B cell (primary cell): Measurements from ENCODE around the gene PRKCA. TPM values are rescaled to one million over a fixed set of nuclear protein-coding genes. Genes with fewer than 3 reads are reported as not detected.

Source experiments
- ATAC-seq: fragments of 200-7000 bp; cut with Tn5 transposase; one replicate; pipeline ENCODE4 v1.10.0; 2021; ENCODE audit warnings: low read depth, mild to moderate bottlenecking, moderate number of reproducible peaks, moderate library complexity
- CTCF ChIA-PET: fragments of 350-600 bp; sonication (Branson Sonifier 250); formaldehyde crosslinking; loops from one replicate; lab custom pipeline; 2021; ENCODE audit warnings: antibody characterized with exemption, inconsistent platforms; lab: Charles Lee
- POLR2A ChIA-PET: fragments of 350-600 bp; sonication (Branson Sonifier 250); formaldehyde crosslinking; loops from one replicate; lab custom pipeline; 2021; ENCODE audit warnings: antibody characterized with exemption; lab: Charles Lee
- DNase-seq: peaks from one replicate; pipeline ENCODE4 v3.0.0; 2013
- H2AFZ ChIP-seq: 2 replicates; pipeline ENCODE4 v1.6.1; 2012; ENCODE audit warnings: mild to moderate bottlenecking, low read depth, low read length; ENCODE audit not compliant: insufficient read depth, poor library complexity, severe bottlenecking
- H3K27ac ChIP-seq, 2 donors: 1 replicate in 1 of 2; 2 replicates in 1 of 2; pipeline ENCODE4 v1.5.1; 2012 to 2013; ENCODE audit warnings: low read length in 2 of 2, mild to moderate bottlenecking in 2 of 2, moderate library complexity in 1 of 2
- H3K27me3 ChIP-seq, 4 experiments: fragments of 200-600 bp in 1 of 4; sonication (generic) in 1 of 4; replicated peaks in 1 of 4; 1 replicate in 2 of 4; 2 replicates in 2 of 4; pipeline versions ENCODE4 v1.6.1 to v1.7.0; 2013 to 2016; ENCODE audit warnings: low read length in 3 of 4, mild to moderate bottlenecking in 2 of 4, mixed read lengths in 1 of 4, moderate library complexity in 1 of 4; ENCODE audit not compliant: insufficient read depth in 4 of 4, control insufficient read depth in 3 of 4; ENCODE audit errors: control extremely low read depth in 1 of 4
- H3K36me3 ChIP-seq, 2 experiments: replicated peaks in 1 of 2; 1 replicate in 1 of 2; 2 replicates in 1 of 2; pipeline versions ENCODE4 v1.6.1 to v1.7.1; 2013; ENCODE audit warnings: low read length in 1 of 2; ENCODE audit not compliant: insufficient read depth in 2 of 2, control insufficient read depth in 1 of 2; ENCODE audit errors: control extremely low read depth in 1 of 2, extremely low read depth in 1 of 2
- H3K4me1 ChIP-seq, 2 donors: fragments of 200-600 bp in 1 of 2; sonication (generic) in 1 of 2; 1 replicate in 1 of 2; 2 replicates in 1 of 2; pipeline versions ENCODE4 v1.5.1 to v1.6.1; 2013 to 2017; ENCODE audit warnings: low read length in 2 of 2; ENCODE audit not compliant: control insufficient read depth in 2 of 2, insufficient read depth in 2 of 2
- H3K4me2 ChIP-seq: replicated peaks from 2 replicates; pipeline ENCODE3; 2012; ENCODE audit warnings: mild to moderate bottlenecking, low read depth, low read length; ENCODE audit not compliant: poor library complexity, severe bottlenecking
- H3K4me3 ChIP-seq, 5 experiments: fragments of 200-600 bp in 1 of 5; sonication (generic) in 1 of 5; 1 replicate in 3 of 5; 2 replicates in 2 of 5; pipeline versions ENCODE4 v1.5.1 to v1.7.0; 2011 to 2016; ENCODE audit warnings: low read length in 4 of 5, mild to moderate bottlenecking in 4 of 5, low read depth in 2 of 5, control low read depth in 1 of 5, moderate library complexity in 1 of 5; ENCODE audit not compliant: insufficient read depth in 1 of 5; ENCODE audit errors: control extremely low read depth in 1 of 5, extremely low read depth in 1 of 5
- H3K79me2 ChIP-seq: fragments of 200-600 bp; sonication (generic); one replicate; pipeline ENCODE4 v1.6.0; 2016; ENCODE audit warnings: low read length; ENCODE audit not compliant: control insufficient read depth, insufficient read depth
- H3K9ac ChIP-seq: fragments of 200-600 bp; sonication (generic); 2 replicates; pipeline ENCODE4 v1.6.1; 2017; ENCODE audit warnings: mild to moderate bottlenecking, low read length, moderate library complexity
- H3K9me3 ChIP-seq, 3 donors: one replicate each; pipeline versions ENCODE4 v1.6.1 to v1.7.1; 2013; ENCODE audit warnings: low read length in 2 of 3; ENCODE audit not compliant: control insufficient read depth in 2 of 3, insufficient read depth in 1 of 3; ENCODE audit errors: control extremely low read depth in 1 of 3
- H4K20me1 ChIP-seq: 2 replicates; pipeline ENCODE4 v1.6.0; 2012; ENCODE audit warnings: mild to moderate bottlenecking, low read length; ENCODE audit not compliant: insufficient read depth, control insufficient read depth, poor library complexity, severe bottlenecking
- H3K27ac Mint-ChIP-seq: one replicate; pipeline ENCODE4 v1.8.0; 2021; ENCODE audit warnings: mixed read lengths
- H3K27me3 Mint-ChIP-seq: one replicate; pipeline ENCODE4 v1.8.0; 2021; ENCODE audit warnings: mixed read lengths
- H3K4me1 Mint-ChIP-seq: one replicate; pipeline ENCODE4 v1.8.0; 2021; ENCODE audit warnings: mixed read lengths
- H3K4me3 Mint-ChIP-seq: one replicate; pipeline ENCODE4 v1.8.0; 2021; ENCODE audit warnings: mixed read lengths
- H3K9me3 Mint-ChIP-seq: one replicate; pipeline ENCODE4 v1.8.0; 2022; ENCODE audit warnings: mixed read lengths; ENCODE audit not compliant: insufficient read depth
- EZH2 ChIP-seq: IDR thresholded peaks from 2 replicates; pipeline ENCODE4 v1.6.1; 2012; ENCODE audit warnings: borderline replicate concordance, low read depth, mild to moderate bottlenecking, moderate library complexity, low read length; ENCODE audit not compliant: insufficient read depth, poor library complexity, severe bottlenecking
- WGBS: methylation state at CpG from one replicate; pipeline ENCODE4 v1.1.5; 2013; ENCODE audit warnings: missing lambda C conversion rate; ENCODE audit not compliant: insufficient coverage; 5-methylcytosine and 5-hydroxymethylcytosine counted together
- intact Hi-C: fragments of 100-400 bp; cut with micrococcal nuclease; formaldehyde crosslinking; loops from one replicate; pipeline ENCODE4 v1.10.0; 2022
- polyA plus RNA-seq: library from polyadenylated mRNA; depleted of rRNA; stranded (reverse); fragments of >200 nt; gene quantifications from 2 replicates; pipeline ENCODE4 v1.2.3, GENCODE V29; 2012
- total RNA-seq, 2 donors: library from RNA; stranded (reverse); fragments of 120-200 nt in 1 of 2; gene quantifications; 1 replicate in 1 of 2; 2 replicates in 1 of 2; pipeline versions ENCODE4 v1.2.3 to v1.2.4, GENCODE V29; 2013 to 2022
- TF ChIP-seq, protein P1 (sequence below): fragments of 200-600 bp; IDR thresholded peaks from one replicate; pipeline ENCODE4 v1.8.0; 2022; ENCODE audit warnings: antibody characterized with exemption, mild to moderate bottlenecking

Gene PRKCA
- total and polyA plus RNA-seq, 2 donors (not counting 1 experiment from before 2014, with no cell fraction given), result 0.33 to 7.7 TPM

DNA sequence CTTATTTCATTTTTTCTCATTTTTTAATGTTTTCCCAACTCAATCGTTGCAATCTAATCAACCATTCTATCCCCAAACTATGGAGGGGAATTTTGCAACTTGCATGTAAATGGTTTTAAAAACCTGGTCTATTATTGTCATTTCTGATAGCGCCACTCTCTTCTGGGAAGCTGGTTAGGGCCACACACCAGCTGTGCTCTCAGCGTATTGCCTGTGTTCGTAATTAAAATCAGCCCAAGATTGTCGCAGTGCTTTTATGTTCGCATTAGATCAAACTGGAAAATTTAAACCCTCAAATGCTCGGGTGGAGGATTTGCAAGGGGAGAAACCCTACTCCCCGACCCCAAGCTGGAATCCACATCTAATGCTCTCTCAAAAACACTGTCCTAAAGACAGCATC, 409.0 kb downstream of the PRKCA start:
- peaks cover 6% of the 10 kb centered on the region for H3K4me1 Mint-ChIP-seq
- no peak for ATAC-seq
- Histone ChIP-seq H3K4me3 (no peak overlapping the region), H3K27ac (no peak overlapping the region), H3K4me1 (peaks cover 0 to 7% of the 10 kb centered on the region in 2 donors), H3K4me2 (no peak overlapping the region), H3K9ac (no peak overlapping the region), H3K27me3 (no peaks in the 10 kb centered on the region), H3K79me2 (no peaks in the 10 kb centered on the region), H2AFZ (no peak overlapping the region), H3K9me3 (no peaks in the 10 kb centered on the region), H3K36me3 (no peaks in the 10 kb centered on the region), H4K20me1 (no peaks in the 10 kb centered on the region)
- peaks cover 8% of the 10 kb centered on the region for H3K27me3 Mint-ChIP-seq
- no peak for DNase-seq
- no peak overlapping the region for H3K4me3 Mint-ChIP-seq
- intact Hi-C loops, result no loop called here
- H3K27ac Mint-ChIP-seq, result no peak overlapping the region
- no peaks in the 10 kb centered on the region for H3K9me3 Mint-ChIP-seq
- CTCF ChIA-PET, result no interaction called here
- 98% methylated on average over 5 of the region's 8 CpGs for WGBS
- TF ChIP-seq EZH2, result no peak
- TF ChIP-seq, protein P1, sequence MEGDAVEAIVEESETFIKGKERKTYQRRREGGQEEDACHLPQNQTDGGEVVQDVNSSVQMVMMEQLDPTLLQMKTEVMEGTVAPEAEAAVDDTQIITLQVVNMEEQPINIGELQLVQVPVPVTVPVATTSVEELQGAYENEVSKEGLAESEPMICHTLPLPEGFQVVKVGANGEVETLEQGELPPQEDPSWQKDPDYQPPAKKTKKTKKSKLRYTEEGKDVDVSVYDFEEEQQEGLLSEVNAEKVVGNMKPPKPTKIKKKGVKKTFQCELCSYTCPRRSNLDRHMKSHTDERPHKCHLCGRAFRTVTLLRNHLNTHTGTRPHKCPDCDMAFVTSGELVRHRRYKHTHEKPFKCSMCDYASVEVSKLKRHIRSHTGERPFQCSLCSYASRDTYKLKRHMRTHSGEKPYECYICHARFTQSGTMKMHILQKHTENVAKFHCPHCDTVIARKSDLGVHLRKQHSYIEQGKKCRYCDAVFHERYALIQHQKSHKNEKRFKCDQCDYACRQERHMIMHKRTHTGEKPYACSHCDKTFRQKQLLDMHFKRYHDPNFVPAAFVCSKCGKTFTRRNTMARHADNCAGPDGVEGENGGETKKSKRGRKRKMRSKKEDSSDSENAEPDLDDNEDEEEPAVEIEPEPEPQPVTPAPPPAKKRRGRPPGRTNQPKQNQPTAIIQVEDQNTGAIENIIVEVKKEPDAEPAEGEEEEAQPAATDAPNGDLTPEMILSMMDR, result no peak
- POLR2A ChIA-PET, result no interaction called here

DNA sequence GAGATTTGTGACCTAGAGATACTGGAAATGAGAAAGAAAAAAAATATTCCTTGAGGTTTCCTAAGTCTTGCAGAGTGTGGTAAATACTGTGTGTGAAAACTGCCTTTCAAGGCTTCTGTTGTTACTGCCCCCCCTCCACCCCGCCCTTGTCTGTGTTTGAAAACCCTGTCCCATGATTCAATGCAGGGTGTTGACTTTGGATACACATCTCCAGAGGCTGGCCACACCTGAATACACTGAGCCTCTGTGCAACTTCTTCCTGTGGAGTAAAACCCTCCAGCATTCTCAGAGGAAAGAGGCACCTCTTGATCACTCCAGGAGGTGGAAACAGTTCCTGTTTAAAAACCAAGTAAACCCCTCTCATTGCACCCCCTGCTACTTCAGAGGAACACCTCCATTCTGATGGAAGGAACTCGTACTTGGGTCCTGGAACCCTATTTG, 409.5 kb downstream of the PRKCA start:
- Histone ChIP-seq H3K4me2 (no peak overlapping the region), H2AFZ (no peak overlapping the region), H3K36me3 (no peaks in the 10 kb centered on the region), H3K27ac (no peak overlapping the region), H3K9me3 (no peaks in the 10 kb centered on the region), H3K4me3 (no peak overlapping the region), H4K20me1 (no peaks in the 10 kb centered on the region), H3K9ac (no peak overlapping the region), H3K27me3 (no peaks in the 10 kb centered on the region), H3K79me2 (no peaks in the 10 kb centered on the region), H3K4me1 (peaks cover 0 to 2% of the 10 kb centered on the region in 2 donors)
- Mint-ChIP-seq H3K4me1 (peaks cover 2% of the 10 kb centered on the region), H3K9me3 (no peaks in the 10 kb centered on the region), H3K27me3 (peaks cover 11% of the 10 kb centered on the region), H3K4me3 (no peak overlapping the region), H3K27ac (no peak overlapping the region)
- no peak for TF ChIP-seq EZH2
- TF ChIP-seq, protein P1, result no peak
- intact Hi-C loops, result no loop called here
- no CpG with 5 or more reads among the region's 2 CpGs for WGBS
- ChIA-PET CTCF (no interaction called here), POLR2A (no interaction called here)
- ATAC-seq (no peak), DNase-seq (no peak)
